Bronchial epithelial cell (primary cell): ENCODE measurements around the gene PINLYP. TPM values are rescaled to one million over a fixed set of nuclear protein-coding genes. Genes with fewer than 3 reads are reported as not detected.

Source experiments
- DNase-seq: peaks from one replicate; pipeline ENCODE4 v3.0.0-alpha.2; 2010; ENCODE audit warnings: low read depth
- FAIRE-seq: peaks from 2 replicates; lab custom pipeline; 2011; peaks lifted over from hg19 to GRCh38; lab: Jason Lieb, UNC
- H3K27me3 ChIP-seq: 2 replicates; pipeline ENCODE4 v1.5.1; 2011; ENCODE audit warnings: low read length; ENCODE audit not compliant: control insufficient read depth, insufficient read depth
- H3K36me3 ChIP-seq: 2 replicates; pipeline ENCODE4 v1.5.1; 2011; ENCODE audit warnings: low read length; ENCODE audit not compliant: control insufficient read depth, insufficient read depth
- H3K4me3 ChIP-seq: 2 replicates; pipeline ENCODE4 v1.5.1; 2011; ENCODE audit warnings: mild to moderate bottlenecking, low read depth, low read length, control low read depth
- total RNA-seq: library from RNA; depleted of rRNA; stranded (reverse); fragments of >200 nt; gene quantifications from 2 replicates; pipeline ENCODE4 v1.2.1, GENCODE V29; 2014
- TF ChIP-seq, protein P1 (sequence below): IDR thresholded peaks from 2 replicates; pipeline ENCODE4 v1.5.1; 2011; ENCODE audit warnings: mild to moderate bottlenecking, moderate library complexity, low read length, control low read depth, inconsistent platforms; ENCODE audit not compliant: insufficient read depth, severe bottlenecking

The PINLYP gene
- total RNA-seq, 1 donor from 2014 or later: 0.53 TPM

DNA sequence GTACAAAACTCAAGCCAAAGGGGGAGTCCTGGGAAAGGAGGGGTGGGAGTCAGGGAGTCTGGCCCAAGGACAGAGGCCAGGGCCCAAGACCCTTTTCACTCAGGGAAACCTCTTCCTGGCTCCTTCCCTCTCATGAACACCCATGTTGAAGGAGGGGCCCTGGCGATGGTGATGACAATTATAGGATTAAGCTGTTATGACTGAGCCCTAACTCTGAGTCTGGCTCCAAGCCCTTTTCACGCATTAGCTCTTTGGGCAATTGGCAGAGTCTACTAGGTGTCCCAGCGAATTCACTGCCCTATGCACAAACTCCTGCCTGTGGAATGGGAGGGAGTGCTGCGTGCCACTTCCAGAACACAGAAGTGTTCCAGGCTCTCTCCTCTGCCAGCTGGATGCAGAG lies 21.9 kb upstream of the PINLYP start:
- H3K27me3 ChIP-seq: no peaks in the 10 kb centered on the region
- FAIRE-seq: no peak
- TF ChIP-seq, protein P1, sequence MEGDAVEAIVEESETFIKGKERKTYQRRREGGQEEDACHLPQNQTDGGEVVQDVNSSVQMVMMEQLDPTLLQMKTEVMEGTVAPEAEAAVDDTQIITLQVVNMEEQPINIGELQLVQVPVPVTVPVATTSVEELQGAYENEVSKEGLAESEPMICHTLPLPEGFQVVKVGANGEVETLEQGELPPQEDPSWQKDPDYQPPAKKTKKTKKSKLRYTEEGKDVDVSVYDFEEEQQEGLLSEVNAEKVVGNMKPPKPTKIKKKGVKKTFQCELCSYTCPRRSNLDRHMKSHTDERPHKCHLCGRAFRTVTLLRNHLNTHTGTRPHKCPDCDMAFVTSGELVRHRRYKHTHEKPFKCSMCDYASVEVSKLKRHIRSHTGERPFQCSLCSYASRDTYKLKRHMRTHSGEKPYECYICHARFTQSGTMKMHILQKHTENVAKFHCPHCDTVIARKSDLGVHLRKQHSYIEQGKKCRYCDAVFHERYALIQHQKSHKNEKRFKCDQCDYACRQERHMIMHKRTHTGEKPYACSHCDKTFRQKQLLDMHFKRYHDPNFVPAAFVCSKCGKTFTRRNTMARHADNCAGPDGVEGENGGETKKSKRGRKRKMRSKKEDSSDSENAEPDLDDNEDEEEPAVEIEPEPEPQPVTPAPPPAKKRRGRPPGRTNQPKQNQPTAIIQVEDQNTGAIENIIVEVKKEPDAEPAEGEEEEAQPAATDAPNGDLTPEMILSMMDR: no peak
- H3K4me3 ChIP-seq: no peak overlapping the region
- no peak for DNase-seq
- peaks cover 24% of the 10 kb centered on the region for H3K36me3 ChIP-seq

GRCh38 chr19:43554317-43554895 lies 21.2 kb upstream of the PINLYP start:
- Histone ChIP-seq H3K27me3 (no peaks in the 10 kb centered on the region), H3K36me3 (peaks cover 24% of the 10 kb centered on the region), H3K4me3 (no peak overlapping the region)
- FAIRE-seq (peak; percentile 72), DNase-seq (no peak)
- TF ChIP-seq, protein P1: no peak

GRCh38 chr19:43555185-43555770 lies 20.3 kb upstream of the PINLYP start:
- Histone ChIP-seq H3K36me3 (peaks cover 24% of the 10 kb centered on the region), H3K4me3 (no peak overlapping the region), H3K27me3 (no peaks in the 10 kb centered on the region)
- no peak for FAIRE-seq
- peak; percentile 61 for DNase-seq
- TF ChIP-seq, protein P1: peak; percentile 93

GRCh38 chr19:43560687-43561086 lies 14.9 kb upstream of the PINLYP start:
- peaks cover 1% of the 10 kb centered on the region for H3K36me3 ChIP-seq
- DNase-seq (no peak), FAIRE-seq (peak; percentile 18)

GRCh38 chr19:43561139-43561970 lies 14.2 kb upstream of the PINLYP start:
- Histone ChIP-seq H3K4me3 (no peak overlapping the region), H3K27me3 (no peaks in the 10 kb centered on the region), H3K36me3 (peaks cover 1% of the 10 kb centered on the region)
- TF ChIP-seq, protein P1: no peak
- FAIRE-seq: no peak
- DNase-seq: no peak

More at GRCh38 chr19:43560687-43561086, 14.9 kb upstream of the PINLYP start:
- Histone ChIP-seq H3K4me3 (no peak overlapping the region), H3K27me3 (no peaks in the 10 kb centered on the region)
- TF ChIP-seq, protein P1: peak; percentile 3
